Activated CD4-positive, alpha-beta memory T cell treated with anti-CD3 and anti-CD28 coated beads for 36 hours (primary cell): Measurements from ENCODE around the gene TRIM34. TPM values are rescaled to one million over a fixed set of nuclear protein-coding genes. Genes with fewer than 3 reads are reported as not detected.
"Not testable (repeated sequence)": the region's sequence is repeated elsewhere in the genome, so short reads cannot be mapped to it uniquely, and the experiment has no call there.

Source experiments
- CTCF ChIA-PET: fragments of 350-600 bp; sonication (Branson Sonifier 250); formaldehyde crosslinking; loops from one replicate; lab custom pipeline; 2021; ENCODE audit warnings: antibody characterized with exemption, inconsistent platforms; lab: Charles Lee
- POLR2A ChIA-PET: fragments of 350-600 bp; sonication (Branson Sonifier 250); formaldehyde crosslinking; loops from one replicate; lab custom pipeline; 2021; ENCODE audit warnings: antibody characterized with exemption; lab: Charles Lee
- DNase-seq: peaks from one replicate; pipeline ENCODE4 v3.0.0-alpha.2; 2020
- H3K27ac Mint-ChIP-seq: one replicate; pipeline ENCODE4 v1.8.0; 2021; ENCODE audit warnings: mixed read lengths
- H3K27me3 Mint-ChIP-seq: one replicate; pipeline ENCODE4 v1.8.0; 2021; ENCODE audit warnings: mixed read lengths
- H3K36me3 Mint-ChIP-seq: one replicate; pipeline ENCODE4 v1.8.0; 2021; ENCODE audit warnings: mixed read lengths
- H3K4me1 Mint-ChIP-seq: one replicate; pipeline ENCODE4 v1.8.0; 2021; ENCODE audit warnings: low read depth, mixed read lengths
- H3K4me3 Mint-ChIP-seq: one replicate; pipeline ENCODE4 v1.8.0; 2021; ENCODE audit warnings: mild to moderate bottlenecking, mixed read lengths
- H3K9me3 Mint-ChIP-seq: one replicate; pipeline ENCODE4 v1.8.0; 2021; ENCODE audit warnings: mixed read lengths
- intact Hi-C: fragments of 100-400 bp; cut with micrococcal nuclease; formaldehyde crosslinking; loops from one replicate; pipeline ENCODE4 v1.15.1; 2023
- total RNA-seq, 2 experiments: library from RNA; stranded (reverse); gene quantifications; one replicate each; pipeline ENCODE4 v1.2.3, GENCODE V29; 2021

The TRIM34 gene
- total RNA-seq = 10 to 100 TPM in 1 of 2 experiments, 1 to 10 TPM in 1; 9.6 to 11.9 TPM

- Mint-ChIP-seq H3K4me1 (peaks cover 36% of the 10 kb centered on the region), H3K27ac (peak within 1 kb of the TSS; percentile 92)
Observed at GRCh38 chr11:5624489-5625279, at the start of gene TRIM34. Gene TRIM34, plus strand, starts transcription at chr11:5625001. Its CDS starts 7,331 bp downstream, at chr11:5632332.

DNA sequence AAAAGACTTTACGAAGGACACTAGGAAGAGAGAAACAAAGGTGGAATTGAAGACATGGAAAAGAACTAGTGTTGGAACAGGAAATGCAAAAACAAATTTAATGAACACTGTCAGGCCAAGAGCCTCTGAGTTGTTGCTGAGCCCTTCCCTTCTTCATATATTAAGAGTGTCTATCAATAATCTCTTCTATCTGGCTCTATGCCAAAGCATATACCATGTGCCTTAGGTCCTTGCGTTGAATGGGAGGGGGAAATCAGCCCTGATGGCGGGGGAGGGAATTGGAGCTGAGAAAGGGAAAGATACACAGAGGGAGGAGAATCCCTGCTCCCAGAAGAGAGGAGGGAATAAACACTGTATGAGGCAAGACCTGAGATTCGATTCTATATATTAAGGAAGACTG is 49.6 kb upstream of the TRIM34 start:
- H3K27me3 Mint-ChIP-seq = no peaks in the 10 kb centered on the region
- H3K27ac Mint-ChIP-seq = no peak overlapping the region
- ChIA-PET POLR2A (no interaction called here), CTCF (interaction anchor here (1.6 kb wide), 1 partner anchor 25 kb away, joined by 4 read pairs; no protein-coding TSS in a partner anchor)
- no peak for DNase-seq
- H3K9me3 Mint-ChIP-seq = no peaks in the 10 kb centered on the region
- no peaks in the 10 kb centered on the region for H3K4me1 Mint-ChIP-seq
- no peaks in the 10 kb centered on the region for H3K36me3 Mint-ChIP-seq
- H3K4me3 Mint-ChIP-seq = no peak overlapping the region
- intact Hi-C loops = no loop called here

More at GRCh38 chr11:5624489-5625279, at the start of gene TRIM34:
- Mint-ChIP-seq H3K4me3 (peak within 1 kb of the TSS; percentile 98), H3K36me3 (peaks cover 6% of the 10 kb centered on the region), H3K27me3 (no peaks in the 10 kb centered on the region), H3K9me3 (no peaks in the 10 kb centered on the region)
- ChIA-PET CTCF (interaction anchor here (0.6 kb wide), 1 partner anchor 59 kb away, joined by 4 read pairs; no protein-coding TSS in a partner anchor), POLR2A (no interaction called here)
- DNase-seq = peak; percentile 70
- intact Hi-C loops = loop anchor here (1.0 to 10.0 kb wide), 4 partner anchors 60 to 1020 kb away; partner anchors contain the start of genes OR52N2, TRIM22 and TRIM68

GRCh38 chr11:5577101-5577500 is 47.7 kb upstream of the TRIM34 start:
- ChIA-PET POLR2A (no interaction called here), CTCF (no interaction called here)
- no peak overlapping the region for H3K27ac Mint-ChIP-seq
- H3K4me1 Mint-ChIP-seq = no peaks in the 10 kb centered on the region
- no peaks in the 10 kb centered on the region for H3K27me3 Mint-ChIP-seq
- intact Hi-C loops = no loop called here
- H3K9me3 Mint-ChIP-seq = no peaks in the 10 kb centered on the region
- no peak overlapping the region for H3K4me3 Mint-ChIP-seq
- no peak for DNase-seq
- H3K36me3 Mint-ChIP-seq = no peaks in the 10 kb centered on the region

GRCh38 chr11:5580577-5580976 is 44.2 kb upstream of the TRIM34 start, which contains the start of gene OR52B6:
Gene OR52B6, plus strand, starts transcription at chr11:5580877. Its CDS starts 0 bp downstream, at chr11:5580877.
- H3K36me3 Mint-ChIP-seq = no peaks in the 10 kb centered on the region
- ChIA-PET CTCF (no interaction called here), POLR2A (no interaction called here)
- no peaks in the 10 kb centered on the region for H3K27me3 Mint-ChIP-seq
- H3K9me3 Mint-ChIP-seq = no peaks in the 10 kb centered on the region
- no peaks in the 10 kb centered on the region for H3K4me1 Mint-ChIP-seq
- H3K27ac Mint-ChIP-seq = no peak within 1 kb of the TSS
- no peak within 1 kb of the TSS for H3K4me3 Mint-ChIP-seq
- DNase-seq = no peak
- intact Hi-C loops = no loop called here

- Mint-ChIP-seq H3K9me3 (no peaks in the 10 kb centered on the region), H3K27ac (no peak overlapping the region), H3K4me1 (no peaks in the 10 kb centered on the region), H3K36me3 (no peaks in the 10 kb centered on the region), H3K4me3 (no peak overlapping the region), H3K27me3 (no peaks in the 10 kb centered on the region)
- CTCF ChIA-PET = no interaction called here
- POLR2A ChIA-PET = no interaction called here
- intact Hi-C loops = no loop called here
- no peak for DNase-seq
Observed at GRCh38 chr11:5581014-5581413, 43.8 kb upstream of the TRIM34 start.

DNA sequence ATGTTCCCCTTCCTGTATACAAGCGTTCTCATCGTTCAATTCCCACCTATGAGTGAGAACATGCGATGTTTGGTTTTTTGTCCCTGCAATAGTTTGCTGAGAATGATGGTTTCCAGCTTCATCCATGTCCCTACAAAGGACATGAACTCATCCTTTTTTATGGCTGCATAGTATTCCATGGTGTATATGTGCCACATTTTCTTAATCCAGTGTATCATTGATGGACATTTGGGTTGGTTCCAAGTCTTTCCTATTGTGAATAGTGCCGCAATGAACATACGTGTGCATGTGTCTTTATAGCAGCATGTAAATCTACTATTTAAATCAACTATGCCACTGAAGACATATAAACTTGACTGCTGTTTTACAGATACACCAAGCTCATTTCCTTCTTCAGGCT is 40.3 kb upstream of the TRIM34 start:
- H3K27ac Mint-ChIP-seq, H3K27me3 Mint-ChIP-seq, CTCF ChIA-PET, H3K4me1 Mint-ChIP-seq, intact Hi-C loops, H3K9me3 Mint-ChIP-seq, H3K4me3 Mint-ChIP-seq, H3K36me3 Mint-ChIP-seq, DNase-seq, POLR2A ChIA-PET: not testable (repeated sequence)

DNA sequence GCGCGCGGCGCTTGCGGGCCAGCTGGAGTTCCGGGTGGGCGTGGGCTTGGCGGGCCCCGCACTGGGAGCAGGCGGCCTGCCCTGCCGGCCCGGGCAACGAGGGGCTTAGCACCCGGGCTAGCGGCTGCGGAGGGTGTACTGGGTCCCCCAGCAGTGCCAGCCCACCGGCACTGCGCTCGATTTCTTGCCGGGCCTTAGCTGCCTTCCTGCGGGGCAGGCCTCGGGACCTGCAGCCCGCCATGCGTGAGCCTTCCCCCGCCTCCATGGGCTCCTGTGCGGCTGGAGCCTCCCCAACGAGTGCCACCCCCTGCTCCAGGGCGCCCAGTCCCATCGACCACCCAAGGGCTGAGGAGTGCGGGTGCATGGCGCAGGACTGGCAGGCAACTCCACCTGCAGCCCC is 34.9 kb upstream of the TRIM34 start:
- CTCF ChIA-PET, intact Hi-C loops, H3K27me3 Mint-ChIP-seq, H3K4me3 Mint-ChIP-seq, DNase-seq, H3K36me3 Mint-ChIP-seq, H3K4me1 Mint-ChIP-seq, H3K9me3 Mint-ChIP-seq, H3K27ac Mint-ChIP-seq, POLR2A ChIA-PET: not testable (repeated sequence)

DNA sequence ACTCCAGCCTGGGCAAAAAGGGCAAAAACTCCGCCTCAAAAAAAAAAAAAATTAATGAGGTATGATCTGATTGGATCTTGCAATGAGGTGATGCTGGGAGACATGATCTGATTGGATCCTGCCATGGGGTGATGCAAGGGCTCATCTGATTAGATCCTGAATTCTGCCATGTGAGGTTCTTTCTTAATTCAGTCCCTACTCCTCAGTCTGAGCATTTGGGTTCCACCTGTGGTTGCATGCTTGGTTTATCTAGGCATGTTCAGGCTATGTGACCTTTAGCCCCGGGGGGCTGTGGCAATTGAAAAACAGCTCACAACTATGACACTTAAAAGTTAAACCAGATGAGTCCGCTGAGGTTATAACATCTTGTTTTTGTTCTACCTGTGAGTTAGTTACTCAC is 33.2 kb upstream of the TRIM34 start:
- H3K9me3 Mint-ChIP-seq = no peaks in the 10 kb centered on the region
- intact Hi-C loops = no loop called here
- peaks cover 2% of the 10 kb centered on the region for H3K27me3 Mint-ChIP-seq
- peaks cover 4% of the 10 kb centered on the region for H3K4me1 Mint-ChIP-seq
- POLR2A ChIA-PET = no interaction called here
- H3K27ac Mint-ChIP-seq = no peak overlapping the region
- no peak overlapping the region for H3K4me3 Mint-ChIP-seq
- no peak for DNase-seq
- H3K36me3 Mint-ChIP-seq = no peaks in the 10 kb centered on the region
- CTCF ChIA-PET = interaction anchor here (1.1 kb wide), 1 partner anchor 9 kb away, joined by 3 read pairs; no protein-coding TSS in a partner anchor

- no peak for DNase-seq
- Mint-ChIP-seq H3K4me1 (peaks cover 8% of the 10 kb centered on the region), H3K36me3 (no peaks in the 10 kb centered on the region), H3K4me3 (no peak overlapping the region), H3K27ac (no peak overlapping the region), H3K9me3 (no peaks in the 10 kb centered on the region), H3K27me3 (peaks cover 5% of the 10 kb centered on the region)
- ChIA-PET CTCF (no interaction called here), POLR2A (no interaction called here)
- intact Hi-C loops = no loop called here
Observed at GRCh38 chr11:5592615-5593014, 32.2 kb upstream of the TRIM34 start.

- H3K9me3 Mint-ChIP-seq = no peaks in the 10 kb centered on the region
- peaks cover 5% of the 10 kb centered on the region for H3K27me3 Mint-ChIP-seq
- peaks cover 8% of the 10 kb centered on the region for H3K4me1 Mint-ChIP-seq
- no peak overlapping the region for H3K27ac Mint-ChIP-seq
- no peak for DNase-seq
- POLR2A ChIA-PET = no interaction called here
- CTCF ChIA-PET = no interaction called here
- no peaks in the 10 kb centered on the region for H3K36me3 Mint-ChIP-seq
- intact Hi-C loops = no loop called here
- H3K4me3 Mint-ChIP-seq = no peak overlapping the region
Observed at GRCh38 chr11:5593146-5593545, 31.7 kb upstream of the TRIM34 start.

GRCh38 chr11:5596607-5597201 is 28.1 kb upstream of the TRIM34 start, which contains the start of gene TRIM6:
Gene TRIM6, plus strand, starts transcription at chr11:5596637. Its CDS starts 261 bp downstream, at chr11:5596898.
- Mint-ChIP-seq H3K4me1 (peaks cover 8% of the 10 kb centered on the region), H3K4me3 (peak within 1 kb of the TSS; percentile 75), H3K27ac (no peak within 1 kb of the TSS), H3K27me3 (peaks cover 8% of the 10 kb centered on the region), H3K9me3 (no peaks in the 10 kb centered on the region), H3K36me3 (no peaks in the 10 kb centered on the region)
- DNase-seq = peak; percentile 28
- intact Hi-C loops = no loop called here
- POLR2A ChIA-PET = no interaction called here
- CTCF ChIA-PET = interaction anchor here (0.6 to 1.4 kb wide), 2 partner anchors 211 to 294 kb away, joined by 3 to 4 read pairs; no protein-coding TSS in a partner anchor

- H3K27me3 Mint-ChIP-seq = peaks cover 8% of the 10 kb centered on the region
- CTCF ChIA-PET = interaction anchor here (2.4 kb wide), 1 partner anchor 87 kb away, joined by 7 read pairs; the partner anchor contains the start of gene TRIM5
- no peaks in the 10 kb centered on the region for H3K9me3 Mint-ChIP-seq
- DNase-seq = no peak
- intact Hi-C loops = no loop called here
- no peaks in the 10 kb centered on the region for H3K36me3 Mint-ChIP-seq
- POLR2A ChIA-PET = no interaction called here
- H3K27ac Mint-ChIP-seq = no peak overlapping the region
- no peak overlapping the region for H3K4me3 Mint-ChIP-seq
- H3K4me1 Mint-ChIP-seq = peaks cover 8% of the 10 kb centered on the region
Observed at GRCh38 chr11:5597953-5598352, 26.8 kb upstream of the TRIM34 start.
